CD4-positive, alpha-beta T cell treated with Interleukin-12 subunit alpha and Interleukin-12 subunit beta, for 1 hour (primary cell): ENCODE results near the gene HSFY1.
"Not testable (repeated sequence)": the region's sequence is repeated elsewhere in the genome, so short reads cannot be mapped to it uniquely, and the experiment has no call there.

Experiments used
- DNase-seq: peaks from one replicate; pipeline ENCODE4 v3.0.0-alpha.2; 2020

HSFY1 gene, protein sequence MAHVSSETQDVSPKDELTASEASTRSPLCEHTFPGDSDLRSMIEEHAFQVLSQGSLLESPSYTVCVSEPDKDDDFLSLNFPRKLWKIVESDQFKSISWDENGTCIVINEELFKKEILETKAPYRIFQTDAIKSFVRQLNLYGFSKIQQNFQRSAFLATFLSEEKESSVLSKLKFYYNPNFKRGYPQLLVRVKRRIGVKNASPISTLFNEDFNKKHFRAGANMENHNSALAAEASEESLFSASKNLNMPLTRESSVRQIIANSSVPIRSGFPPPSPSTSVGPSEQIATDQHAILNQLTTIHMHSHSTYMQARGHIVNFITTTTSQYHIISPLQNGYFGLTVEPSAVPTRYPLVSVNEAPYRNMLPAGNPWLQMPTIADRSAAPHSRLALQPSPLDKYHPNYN

DNA sequence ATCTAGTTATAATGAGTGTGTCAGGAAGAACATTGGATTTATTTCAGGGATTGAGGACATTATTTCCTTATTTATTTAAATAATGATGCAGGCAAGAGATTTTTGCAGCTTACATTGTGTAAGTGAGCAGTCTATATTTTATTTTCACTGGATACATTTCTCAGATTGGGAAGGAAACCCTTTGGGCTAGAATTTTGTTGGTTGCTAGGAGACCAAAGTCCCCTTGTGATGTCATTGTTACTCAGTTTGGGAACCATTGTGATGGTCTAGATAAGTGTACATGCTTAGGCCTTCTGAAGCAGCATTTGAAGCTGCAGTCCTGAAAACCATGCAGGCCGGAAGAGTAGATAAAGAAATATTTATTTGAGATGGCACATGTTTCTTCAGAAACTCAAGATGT lies at the start of gene HSFY1:
Gene HSFY1 (plus strand): TSS at position 301 of the 400 bp plus-strand sequence. CDS start 68 bp downstream, at position 369.
- not testable (repeated sequence) for DNase-seq

DNA sequence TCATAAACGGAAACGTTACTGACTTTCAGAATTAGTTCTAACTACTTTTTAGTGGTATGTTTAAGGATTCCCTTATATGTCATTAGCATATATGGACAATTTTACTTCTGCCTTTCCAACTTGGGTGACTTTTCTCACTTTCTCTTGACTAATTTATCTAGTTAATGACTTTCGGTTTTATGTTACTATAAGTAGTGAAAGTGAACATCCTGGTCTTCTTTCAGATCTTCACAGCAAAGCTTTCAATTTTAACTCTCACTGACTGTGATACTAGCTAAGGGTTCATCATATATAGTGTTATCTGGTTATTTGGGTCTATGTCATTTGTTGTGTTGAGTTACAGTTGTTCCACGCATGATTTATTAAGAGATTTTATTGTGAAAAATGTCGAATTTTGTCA lies 42.3 kb upstream of the HSFY1 start:
- not testable (repeated sequence) for DNase-seq

DNA sequence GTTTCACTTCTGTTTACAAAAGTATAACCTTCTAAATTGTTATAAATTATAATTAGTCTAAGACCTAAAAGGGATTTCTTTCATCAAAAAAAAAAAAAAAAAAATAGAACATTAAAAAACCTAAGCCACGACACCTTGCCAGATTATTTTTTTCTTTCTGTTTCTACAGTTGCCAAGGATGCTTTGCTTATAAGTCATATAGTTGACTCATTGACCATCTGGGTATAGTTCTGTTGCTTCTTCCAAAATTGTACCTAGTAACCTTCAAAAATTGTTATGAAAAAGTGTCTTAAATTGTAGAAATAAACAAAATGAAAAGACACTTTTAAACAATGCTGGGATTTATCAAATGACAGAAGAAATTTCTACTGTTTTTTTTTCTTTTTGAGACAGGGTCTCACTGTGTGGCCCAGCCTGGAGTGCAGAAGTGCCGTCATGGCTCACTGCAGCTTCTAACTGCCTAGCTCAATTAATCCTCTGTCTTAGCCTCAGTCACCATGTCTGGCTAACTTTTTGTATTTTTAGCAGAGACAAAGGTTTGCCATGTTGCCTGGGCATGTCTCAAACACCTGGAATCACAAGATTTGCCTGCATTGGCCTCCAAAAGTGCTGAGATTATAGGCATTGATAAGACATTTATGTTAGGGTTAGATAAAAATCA lies 15.4 kb upstream of the HSFY1 start:
- not testable (repeated sequence) for DNase-seq

DNA sequence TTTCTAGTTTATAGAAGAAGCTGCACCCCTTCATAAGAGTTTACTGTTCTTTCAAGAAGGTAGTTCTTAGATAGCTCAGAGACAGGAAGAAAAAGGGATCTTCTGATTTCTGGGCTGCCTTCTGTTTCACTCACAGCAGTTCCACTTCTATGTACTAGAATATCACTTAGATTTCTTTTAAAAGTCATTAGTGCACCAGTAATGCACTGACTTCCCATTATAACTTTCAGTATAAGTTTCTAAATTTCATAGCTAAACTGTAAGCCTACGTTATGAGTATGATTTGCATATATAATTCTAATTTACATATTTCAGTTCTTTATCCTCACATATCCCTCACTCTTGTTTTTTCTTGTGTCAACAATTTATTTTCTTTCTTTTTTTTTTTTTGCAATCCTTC lies 7.6 kb upstream of the HSFY1 start:
- DNase-seq = not testable (repeated sequence)

DNA sequence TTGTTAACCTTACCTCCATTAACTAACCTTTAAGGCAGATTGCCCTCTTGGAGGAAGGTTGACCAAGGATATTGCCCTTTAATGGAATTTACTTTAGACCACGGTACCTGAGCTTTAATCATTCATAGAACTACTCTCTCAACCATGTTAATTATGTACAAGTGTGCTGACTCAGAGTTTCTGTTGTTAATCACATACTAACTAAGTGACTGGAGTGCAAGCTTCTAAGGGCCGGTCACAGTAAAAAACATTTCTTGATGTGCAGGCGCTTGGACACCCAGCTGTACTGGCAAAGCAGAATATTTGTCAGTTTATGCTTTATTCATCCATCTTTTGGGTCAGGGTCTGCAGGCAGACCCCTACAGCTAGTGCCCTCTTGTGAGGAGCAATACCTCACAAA lies 6.6 kb downstream of the HSFY1 start:
- not testable (repeated sequence) for DNase-seq

DNA sequence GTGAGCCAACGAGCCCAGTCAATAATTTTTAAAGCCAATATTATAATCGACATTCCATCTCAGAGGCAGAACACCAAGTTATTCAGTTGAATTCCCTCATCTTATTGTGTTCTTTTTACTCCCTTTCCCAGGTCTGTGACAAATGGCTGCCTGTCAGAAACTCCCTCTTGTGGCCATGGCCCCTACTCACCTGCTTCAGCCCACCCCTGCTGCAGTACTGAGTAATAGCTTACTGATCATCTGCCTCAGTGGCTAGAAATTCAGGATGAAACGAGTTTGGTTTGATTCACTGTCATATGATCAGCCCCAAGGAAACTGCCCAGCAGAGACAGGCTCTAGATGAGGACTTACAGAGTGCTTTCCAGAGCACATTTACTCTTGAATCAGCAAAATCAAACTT lies 19.4 kb downstream of the HSFY1 start:
- DNase-seq = not testable (repeated sequence)
